Astrocyte (in vitro differentiated cells and primary cell): ENCODE measurements around the gene CNTNAP1. TPM values are rescaled to one million over a fixed set of nuclear protein-coding genes. Genes with fewer than 3 reads are reported as not detected.

ENCODE experiments used
- DNase-seq: peaks from one replicate; pipeline ENCODE4 v3.0.0-alpha.2; 2010; ENCODE audit warnings: low read depth
- FAIRE-seq: peaks from 2 replicates; lab custom pipeline; 2011; peaks lifted over from hg19 to GRCh38; lab: Jason Lieb, UNC
- H2AFZ ChIP-seq: 2 replicates; pipeline ENCODE4 v1.6.0; 2012; ENCODE audit warnings: low read depth, low read length, inconsistent platforms
- H3K27ac ChIP-seq: 2 replicates; pipeline ENCODE4 v1.5.1; 2011; ENCODE audit warnings: low read depth, low read length, inconsistent platforms
- H3K27me3 ChIP-seq: 2 replicates; pipeline ENCODE4 v1.6.0; 2011; ENCODE audit warnings: low read length, inconsistent platforms; ENCODE audit not compliant: insufficient read depth
- H3K36me3 ChIP-seq: 2 replicates; pipeline ENCODE4 v1.5.1; 2011; ENCODE audit warnings: low read length, inconsistent platforms; ENCODE audit not compliant: insufficient read depth
- H3K4me1 ChIP-seq: 2 replicates; pipeline ENCODE4 v1.5.1; 2011; ENCODE audit warnings: low read length, inconsistent platforms; ENCODE audit not compliant: insufficient read depth
- H3K4me2 ChIP-seq: 2 replicates; pipeline ENCODE4 v1.6.0; 2012; ENCODE audit warnings: low read length, inconsistent platforms
- H3K4me3 ChIP-seq: 2 replicates; pipeline ENCODE4 v1.5.1; 2011; ENCODE audit warnings: low read depth, mild to moderate bottlenecking, low read length, inconsistent platforms; ENCODE audit not compliant: insufficient read depth
- H3K79me2 ChIP-seq: 2 replicates; pipeline ENCODE4 v1.6.0; 2012; ENCODE audit warnings: mild to moderate bottlenecking, low read length, inconsistent platforms; ENCODE audit not compliant: insufficient read depth
- H3K9ac ChIP-seq: 2 replicates; pipeline ENCODE4 v1.6.0; 2012; ENCODE audit warnings: mild to moderate bottlenecking, low read length, inconsistent platforms
- H3K9me3 ChIP-seq: 2 replicates; pipeline ENCODE4 v1.5.1; 2012; ENCODE audit warnings: low read depth, mild to moderate bottlenecking, low read length, inconsistent platforms; ENCODE audit not compliant: insufficient read depth
- H4K20me1 ChIP-seq: 2 replicates; pipeline ENCODE4 v1.6.0; 2012; ENCODE audit warnings: low read length, inconsistent platforms; ENCODE audit not compliant: insufficient read depth
- H3K27ac Mint-ChIP-seq: one replicate; pipeline ENCODE4 v1.8.0; 2021; ENCODE audit warnings: mild to moderate bottlenecking, mixed read lengths; ENCODE audit not compliant: unreplicated experiment
- H3K27me3 Mint-ChIP-seq: one replicate; pipeline ENCODE4 v1.8.0; 2021; ENCODE audit warnings: low read depth, mixed read lengths; ENCODE audit not compliant: unreplicated experiment
- H3K36me3 Mint-ChIP-seq: one replicate; pipeline ENCODE4 v1.8.0; 2021; ENCODE audit warnings: low read depth, mixed read lengths; ENCODE audit not compliant: unreplicated experiment
- H3K4me1 Mint-ChIP-seq: one replicate; pipeline ENCODE4 v1.8.0; 2021; ENCODE audit warnings: low read depth, mixed read lengths; ENCODE audit not compliant: unreplicated experiment
- H3K4me3 Mint-ChIP-seq: one replicate; pipeline ENCODE4 v1.8.0; 2021; ENCODE audit warnings: mild to moderate bottlenecking, moderate library complexity, mixed read lengths; ENCODE audit not compliant: unreplicated experiment
- H3K9me3 Mint-ChIP-seq: one replicate; pipeline ENCODE4 v1.8.0; 2021; ENCODE audit warnings: mild to moderate bottlenecking, mixed read lengths; ENCODE audit not compliant: unreplicated experiment
- CTCF ChIP-seq: IDR thresholded peaks from 2 replicates; pipeline ENCODE4 v1.5.1; 2011; ENCODE audit warnings: low read depth, mild to moderate bottlenecking, inconsistent platforms, low read length, moderate library complexity; ENCODE audit not compliant: insufficient read depth
- EZH2 ChIP-seq: IDR thresholded peaks from 2 replicates; pipeline ENCODE4 v1.6.1; 2012; ENCODE audit warnings: mild to moderate bottlenecking, low read length, inconsistent platforms; ENCODE audit not compliant: insufficient read depth
- total RNA-seq: library from RNA; stranded (reverse); gene quantifications from 2 replicates; pipeline ENCODE4 v1.2.1, GENCODE V29; 2021

CNTNAP1 gene
- total RNA-seq, 1 donor from 2014 or later = 16.4 TPM

GRCh38 chr17:42687707-42688320 lies 5.5 kb downstream of the CNTNAP1 start:
- H3K27ac ChIP-seq = no peak overlapping the region

GRCh38 chr17:42690596-42690995 lies 8.3 kb downstream of the CNTNAP1 start:
- no peaks in the 10 kb centered on the region for H3K4me1 ChIP-seq
- H3K27ac ChIP-seq = no peak overlapping the region
- Mint-ChIP-seq H3K27ac (no peak overlapping the region), H3K4me1 (no peaks in the 10 kb centered on the region), H3K4me3 (no peak overlapping the region), H3K36me3 (peaks cover 33% of the 10 kb centered on the region), H3K27me3 (peaks cover 10% of the 10 kb centered on the region), H3K9me3 (no peaks in the 10 kb centered on the region)
- H2AFZ ChIP-seq = no peak overlapping the region
- peaks cover 3% of the 10 kb centered on the region for H3K9me3 ChIP-seq
- H3K4me3 ChIP-seq = no peak overlapping the region
- no peak for TF ChIP-seq CTCF
- TF ChIP-seq EZH2 = no peak
- FAIRE-seq = no peak
- no peak overlapping the region for H3K9ac ChIP-seq
- H3K27me3 ChIP-seq = peaks cover 20% of the 10 kb centered on the region
- H3K79me2 ChIP-seq = no peaks in the 10 kb centered on the region
- DNase-seq = no peak
- no peak overlapping the region for H3K4me2 ChIP-seq
- peaks cover 3% of the 10 kb centered on the region for H4K20me1 ChIP-seq
- no peaks in the 10 kb centered on the region for H3K36me3 ChIP-seq

More at GRCh38 chr17:42687707-42688320, 5.5 kb downstream of the CNTNAP1 start:
- H3K27me3 Mint-ChIP-seq = peaks cover 12% of the 10 kb centered on the region
- TF ChIP-seq CTCF = no peak
- TF ChIP-seq EZH2 = peak; percentile 4
- H3K4me3 Mint-ChIP-seq = no peak overlapping the region
- no peaks in the 10 kb centered on the region for H3K79me2 ChIP-seq
- DNase-seq (no peak), FAIRE-seq (no peak)
- peaks cover 6% of the 10 kb centered on the region for H3K4me1 ChIP-seq
- no peaks in the 10 kb centered on the region for H3K9me3 Mint-ChIP-seq
- no peak overlapping the region for H3K4me2 ChIP-seq
- H4K20me1 ChIP-seq = peaks cover 12% of the 10 kb centered on the region
- peaks cover 9% of the 10 kb centered on the region for H3K9me3 ChIP-seq
- no peak overlapping the region for H3K27ac Mint-ChIP-seq
- peaks cover 6% of the 10 kb centered on the region for H3K4me1 Mint-ChIP-seq
- no peaks in the 10 kb centered on the region for H3K36me3 ChIP-seq
- no peak overlapping the region for H2AFZ ChIP-seq
- peaks cover 34% of the 10 kb centered on the region for H3K27me3 ChIP-seq
- H3K4me3 ChIP-seq = no peak overlapping the region
- H3K36me3 Mint-ChIP-seq = peaks cover 26% of the 10 kb centered on the region
- no peak overlapping the region for H3K9ac ChIP-seq

GRCh38 chr17:42691021-42691545 lies 8.8 kb downstream of the CNTNAP1 start:
- no peaks in the 10 kb centered on the region for H3K36me3 ChIP-seq

More at GRCh38 chr17:42691021-42691545, 8.8 kb downstream of the CNTNAP1 start:
- H3K4me1 ChIP-seq = no peaks in the 10 kb centered on the region
- no peak for TF ChIP-seq CTCF
- no peak for TF ChIP-seq EZH2
- H3K27ac Mint-ChIP-seq = no peak overlapping the region
- no peak overlapping the region for H3K9ac ChIP-seq
- no peaks in the 10 kb centered on the region for H3K9me3 ChIP-seq
- H3K4me3 ChIP-seq = no peak overlapping the region
- FAIRE-seq = no peak
- H3K4me3 Mint-ChIP-seq = no peak overlapping the region
- no peaks in the 10 kb centered on the region for H3K79me2 ChIP-seq
- peaks cover 17% of the 10 kb centered on the region for H3K27me3 ChIP-seq
- DNase-seq = no peak
- no peaks in the 10 kb centered on the region for H3K9me3 Mint-ChIP-seq
- no peaks in the 10 kb centered on the region for H4K20me1 ChIP-seq
- H3K27ac ChIP-seq = no peak overlapping the region
- H3K4me1 Mint-ChIP-seq = no peaks in the 10 kb centered on the region
- peaks cover 6% of the 10 kb centered on the region for H3K27me3 Mint-ChIP-seq
- no peak overlapping the region for H2AFZ ChIP-seq
- no peak overlapping the region for H3K4me2 ChIP-seq
- peaks cover 37% of the 10 kb centered on the region for H3K36me3 Mint-ChIP-seq
